T-helper 2 cell treated with Interferon-gamma antibody and Interleukin-4, amounts not matched to agents 100 ng/mL and 5 ng/mL, for 36 hours (primary cell): Measurements from ENCODE around the gene CCL3. TPM values are rescaled to one million over a fixed set of nuclear protein-coding genes. Genes with fewer than 3 reads are reported as not detected.
"Not testable (repeated sequence)": the region's sequence is repeated elsewhere in the genome, so short reads cannot be mapped to it uniquely, and the experiment has no call there.

Experiments used
- intact Hi-C: fragments of 100-400 bp; cut with micrococcal nuclease; formaldehyde crosslinking; loops from one replicate; pipeline ENCODE4 v1.15.1; 2023
- total RNA-seq: library from RNA; stranded (reverse); gene quantifications from 2 replicates; pipeline ENCODE4 v1.2.3, GENCODE V29; 2022

CCL3 gene
- total RNA-seq, 1 donor from 2014 or later, result 9.2 TPM

DNA sequence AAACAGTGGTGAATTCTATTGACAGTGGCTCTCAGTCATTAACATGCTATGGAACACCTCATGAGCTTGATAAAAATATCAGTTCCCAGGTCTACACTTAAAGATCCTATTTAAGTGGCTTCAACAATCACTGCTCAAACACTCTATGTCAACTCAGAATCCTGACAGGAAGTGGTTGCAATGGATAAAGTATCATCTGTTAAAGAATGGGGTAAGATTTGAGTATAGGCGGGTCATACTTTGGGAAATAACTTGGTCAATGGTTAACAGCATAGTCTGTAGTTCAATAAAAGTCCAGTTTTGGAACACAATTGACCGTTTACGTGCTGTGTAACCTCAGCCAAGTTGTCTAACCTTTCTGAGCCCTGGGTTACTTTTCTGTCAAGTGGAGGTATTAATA is 2.5 kb downstream of the CCL3 start:
- intact Hi-C loops, result not testable (repeated sequence)

- intact Hi-C loops, result no loop called here
These were observed 3.2 kb downstream of the CCL3 start for GRCh38 chr17:36086791-36087190.

DNA sequence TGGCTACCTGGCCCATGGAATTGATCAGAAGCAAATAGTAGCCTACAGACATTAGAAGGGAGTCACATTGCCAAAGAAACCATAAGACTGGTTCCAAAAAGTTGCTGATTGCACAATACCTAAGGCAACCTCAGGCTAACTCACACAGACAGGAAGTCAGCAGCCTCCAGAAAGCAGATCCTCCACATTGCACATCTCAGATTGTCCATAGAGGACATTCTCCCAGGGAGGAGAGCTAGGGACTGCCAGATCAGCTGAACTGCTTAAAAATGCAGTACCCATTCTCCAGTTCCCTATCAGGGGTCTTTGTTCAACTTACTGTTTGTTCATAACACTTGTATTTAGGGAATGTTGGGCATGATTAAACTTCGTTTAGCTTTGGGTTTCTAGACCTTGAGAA is 4.2 kb downstream of the CCL3 start:
- intact Hi-C loops, result no loop called here

DNA sequence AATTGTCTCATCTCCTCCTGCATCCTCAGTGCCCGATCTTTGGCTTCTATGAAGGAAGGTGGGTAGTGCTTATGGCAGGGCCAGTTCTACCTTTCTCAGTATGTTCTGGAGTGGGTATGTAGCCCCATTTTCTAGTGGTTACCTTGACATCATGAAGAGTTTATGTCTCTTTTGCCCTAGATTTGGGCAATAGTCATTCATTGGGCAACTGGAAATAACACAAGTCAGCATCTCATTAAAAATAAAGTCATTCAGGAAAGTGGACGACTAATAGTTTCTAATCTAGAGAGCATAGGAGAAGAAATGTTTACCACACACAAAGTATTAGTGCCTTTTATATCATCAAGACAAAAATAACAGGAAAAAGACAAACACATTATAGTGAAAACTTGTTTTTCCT is 6.3 kb downstream of the CCL3 start:
- intact Hi-C loops, result not testable (repeated sequence)

DNA sequence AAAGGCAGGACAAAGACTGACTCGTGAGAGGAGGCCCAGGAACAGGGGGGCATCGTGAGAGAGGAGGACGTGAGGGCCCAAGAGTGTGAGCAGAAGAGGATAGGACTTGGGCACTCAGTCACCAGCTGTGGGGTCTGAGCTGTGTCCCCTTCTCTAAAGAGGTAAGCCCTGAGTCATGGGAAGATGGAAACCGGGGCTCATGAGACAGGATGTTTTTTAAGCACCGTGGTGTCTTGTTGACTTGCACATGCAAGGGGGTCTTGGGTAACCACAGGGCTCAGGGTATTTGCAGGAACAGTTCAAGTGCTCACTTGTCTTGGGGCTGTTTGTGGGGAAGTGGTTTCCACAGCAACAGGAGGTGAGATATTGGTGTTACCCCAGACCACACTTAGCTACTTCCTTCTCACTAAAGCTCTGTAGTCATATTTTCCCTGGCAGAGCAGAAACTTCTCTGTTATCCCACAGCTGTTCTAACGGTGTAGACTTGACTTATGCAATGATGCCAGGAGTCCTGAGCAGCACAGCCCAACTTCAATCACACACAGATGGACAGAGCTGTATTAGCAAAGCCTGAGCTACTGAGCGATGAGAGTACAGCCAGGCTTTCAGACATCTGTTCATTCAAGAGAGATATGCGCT is 7.3 kb downstream of the CCL3 start:
- intact Hi-C loops, result not testable (repeated sequence)

DNA sequence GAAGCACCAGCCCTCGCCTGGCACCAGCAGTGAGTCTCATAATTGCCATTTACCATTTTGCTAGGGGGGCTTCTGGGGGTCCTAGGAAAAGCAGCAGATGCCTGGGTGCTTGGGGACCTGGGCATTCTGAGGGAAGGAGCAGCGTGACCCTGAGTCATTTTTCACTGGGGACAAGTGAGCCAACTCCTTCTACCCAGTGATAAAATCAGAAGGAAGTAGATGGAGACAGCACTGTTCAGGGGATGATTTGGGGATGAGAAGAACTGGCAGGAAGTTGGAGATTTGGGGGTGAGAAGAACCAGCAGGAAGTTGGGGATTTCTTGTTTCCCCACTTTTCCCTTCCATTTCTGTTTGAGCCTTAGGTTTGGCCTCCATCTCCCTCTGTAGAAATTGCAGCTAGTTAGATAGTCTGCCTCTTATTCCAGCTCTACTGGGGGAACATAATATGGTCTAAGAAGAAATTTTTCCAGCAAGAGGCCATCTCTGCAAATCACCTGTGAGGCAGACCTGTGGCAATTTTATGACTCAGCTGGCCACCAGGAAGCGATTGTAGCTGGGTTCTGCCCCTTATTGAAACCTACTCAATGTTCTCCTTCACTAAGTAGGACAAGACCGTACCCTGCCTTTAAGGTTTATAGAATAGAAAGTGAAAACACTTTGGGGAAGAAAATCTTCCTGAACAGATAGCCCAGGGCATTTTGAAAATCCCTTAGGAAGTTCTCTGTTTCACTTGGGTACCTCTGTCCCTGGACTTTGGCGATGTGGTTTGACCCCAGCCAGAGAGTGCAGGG is 8.1 kb downstream of the CCL3 start:
- intact Hi-C loops, result not testable (repeated sequence)

GRCh38 chr17:36074365-36074764 is 15.6 kb downstream of the CCL3 start:
- intact Hi-C loops, result no loop called here

DNA sequence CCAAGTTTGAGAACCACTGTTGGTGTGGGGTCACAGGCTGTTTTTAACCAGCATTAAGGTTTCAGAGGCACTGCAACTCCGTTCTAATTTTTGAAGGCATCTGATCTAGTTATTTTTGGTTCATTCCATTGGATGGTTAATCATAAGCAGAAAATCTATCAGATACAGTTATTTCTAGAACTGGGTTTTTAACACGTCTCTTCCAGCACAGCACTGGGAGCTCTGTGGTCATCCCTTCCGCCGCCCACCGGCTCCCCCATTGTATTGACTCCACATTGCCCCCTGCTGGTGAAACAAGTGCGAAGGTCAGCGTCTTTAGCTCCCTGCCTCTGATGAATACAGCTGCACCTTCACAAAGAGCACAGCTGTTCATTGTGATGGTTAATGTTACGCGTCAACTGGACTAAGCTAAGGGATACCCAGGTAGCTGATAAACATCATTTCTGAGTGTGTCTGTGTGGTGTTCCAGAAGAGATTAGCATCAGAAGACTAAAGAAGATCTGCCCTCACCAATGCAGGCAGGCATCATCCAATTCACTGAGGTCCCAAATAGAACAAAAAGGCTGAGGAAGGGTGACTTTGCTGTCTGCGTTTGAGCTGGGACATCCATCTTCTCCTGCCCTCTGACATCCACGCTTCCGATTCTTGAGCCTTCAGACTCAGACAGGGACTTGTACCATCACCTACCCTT is 17.4 kb downstream of the CCL3 start:
- intact Hi-C loops, result loop anchor here (1.0 kb wide), 1 partner anchor 103 kb away; no protein-coding TSS in a partner anchor

DNA sequence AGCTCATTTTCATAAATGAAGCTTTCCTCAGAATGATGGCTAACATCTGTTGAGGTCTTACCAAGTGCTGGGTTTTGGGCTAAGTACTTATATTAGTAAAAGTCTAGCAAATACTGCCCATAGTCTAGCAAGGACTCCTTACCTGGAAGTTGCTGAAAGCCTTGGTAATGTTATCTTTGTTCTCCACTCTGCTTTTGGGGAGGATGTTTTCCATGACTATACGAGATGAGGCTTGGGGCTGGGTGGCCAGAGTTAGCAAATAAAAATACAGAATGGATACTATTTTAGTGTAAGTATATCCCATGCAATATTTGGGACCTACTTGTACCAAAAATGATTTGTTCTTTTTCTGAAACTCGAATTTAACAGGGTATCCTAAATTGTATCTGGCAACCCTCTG is 18.2 kb downstream of the CCL3 start:
- intact Hi-C loops, result loop anchor here (1.0 kb wide), 1 partner anchor 102 kb away; no protein-coding TSS in a partner anchor

DNA sequence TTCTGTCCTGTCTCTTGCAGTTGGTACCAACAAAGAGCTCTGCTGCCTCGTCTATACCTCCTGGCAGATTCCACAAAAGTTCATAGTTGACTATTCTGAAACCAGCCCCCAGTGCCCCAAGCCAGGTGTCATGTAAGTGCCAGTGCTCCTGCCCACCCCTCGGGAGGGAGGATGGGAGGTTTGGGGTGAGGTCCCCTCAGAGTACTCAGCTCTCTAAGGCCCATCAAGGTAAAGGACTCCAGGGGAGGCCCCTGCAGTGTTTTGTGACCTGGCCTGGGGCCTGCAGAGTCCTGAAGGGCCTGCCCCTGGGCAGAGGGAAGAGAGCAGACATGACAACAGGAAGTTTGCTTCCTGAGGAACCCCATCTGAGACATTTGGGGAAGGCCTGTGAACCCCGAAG is 19.5 kb downstream of the CCL3 start:
- intact Hi-C loops, result no loop called here

GRCh38 chr17:36069136-36069535 is 20.8 kb downstream of the CCL3 start:
- intact Hi-C loops, result no loop called here

DNA sequence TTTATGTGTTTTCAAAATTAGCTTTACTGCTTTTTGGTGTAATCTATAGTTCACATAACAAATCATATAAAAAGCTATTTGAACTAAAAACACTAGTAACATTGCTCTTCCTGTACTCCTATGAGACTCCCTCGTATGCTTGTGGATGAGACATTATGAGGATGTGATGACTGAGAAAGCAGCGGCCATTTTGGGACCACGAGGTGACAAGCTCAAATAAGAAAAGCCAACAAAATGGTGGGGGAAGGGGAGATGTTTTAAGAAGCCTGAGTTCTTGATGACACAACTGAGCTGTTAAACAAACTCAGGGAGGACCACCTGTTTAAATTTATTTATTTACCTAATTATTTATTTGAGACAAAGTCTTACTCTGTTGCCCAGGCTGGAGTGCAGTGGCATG is 21.4 kb downstream of the CCL3 start:
- intact Hi-C loops, result no loop called here

- intact Hi-C loops, result no loop called here
These were observed 23.5 kb downstream of the CCL3 start for GRCh38 chr17:36066365-36066985.

GRCh38 chr17:36063786-36064541 is 26.0 kb downstream of the CCL3 start, which contains the start of gene CCL18:
Gene CCL18 (plus strand): TSS chr17:36064272. CDS start chr17:36064343, 71 bp downstream.
- intact Hi-C loops, result no loop called here

DNA sequence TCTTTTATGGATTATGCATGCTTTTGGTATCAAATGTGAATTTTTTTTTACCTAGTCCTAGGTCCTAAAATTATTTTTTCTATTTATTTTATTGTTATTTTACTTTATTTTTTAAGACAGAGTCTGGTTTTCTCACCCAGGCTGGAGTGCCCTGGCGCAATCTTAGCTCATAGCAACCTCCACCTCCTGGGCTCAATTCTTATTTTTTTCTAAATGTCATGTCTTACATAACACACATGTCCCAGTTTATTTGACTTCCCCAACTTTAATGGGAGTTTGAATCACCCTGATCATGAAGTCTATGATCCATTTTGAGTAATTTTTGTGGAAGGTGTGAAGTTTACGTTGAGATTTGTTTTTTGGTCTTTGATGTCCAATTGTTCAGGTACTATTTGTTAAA is 29.1 kb downstream of the CCL3 start:
- intact Hi-C loops, result no loop called here

- intact Hi-C loops, result no loop called here
These were observed 30.5 kb downstream of the CCL3 start for GRCh38 chr17:36059406-36059805.

DNA sequence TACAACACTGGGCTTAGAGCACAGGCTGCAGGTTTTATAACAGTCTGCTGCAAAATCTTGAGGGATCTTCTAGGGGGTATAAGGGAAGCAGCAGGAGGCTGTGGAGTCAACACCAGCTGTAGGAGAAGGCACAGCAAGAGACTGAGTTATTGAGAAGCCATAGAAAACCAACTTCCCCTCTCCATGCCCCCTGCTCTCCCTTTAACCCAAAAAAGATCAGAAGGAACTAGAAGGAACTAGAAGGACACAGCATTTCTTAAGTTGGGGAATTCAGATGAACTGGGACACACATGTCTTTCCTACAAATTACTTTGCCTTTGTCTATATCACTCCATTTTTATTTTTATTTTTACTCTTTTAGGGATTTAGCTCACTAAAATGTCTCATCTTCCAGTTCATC is 32.0 kb downstream of the CCL3 start:
- intact Hi-C loops, result no loop called here

- intact Hi-C loops, result no loop called here
These were observed 33.9 kb downstream of the CCL3 start for GRCh38 chr17:36055921-36056520.

DNA sequence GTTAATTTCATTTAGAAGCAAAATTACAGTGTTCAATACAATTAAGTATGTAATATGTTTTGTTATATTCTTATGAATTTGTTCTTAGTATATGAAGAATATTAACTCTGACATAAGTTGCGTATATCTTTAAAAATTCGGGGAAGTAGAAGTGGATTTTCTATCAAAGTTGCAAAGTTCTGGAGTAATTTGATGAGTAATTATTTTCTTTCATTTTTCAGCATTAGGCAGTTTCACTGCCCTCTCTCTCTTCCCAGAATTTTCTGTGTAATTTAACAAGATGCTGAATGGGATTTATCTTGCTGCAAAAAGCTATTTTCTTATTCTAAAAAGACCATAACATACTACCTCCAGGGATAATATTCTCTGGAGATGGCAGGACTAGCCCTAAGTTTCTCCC is 34.8 kb downstream of the CCL3 start:
- intact Hi-C loops, result no loop called here

GRCh38 chr17:36049643-36050042 is 40.3 kb downstream of the CCL3 start:
- intact Hi-C loops, result no loop called here

GRCh38 chr17:36048066-36048465 is 41.9 kb downstream of the CCL3 start:
- intact Hi-C loops, result no loop called here
